Common myeloid progenitor, CD34-positive (primary cell): ENCODE measurements around the gene PAPPA2.

Experiments used
- CTCF ChIA-PET: fragments of 350-600 bp; sonication (Branson Sonifier 250); formaldehyde crosslinking; loops from one replicate; lab custom pipeline; 2021; ENCODE audit warnings: antibody characterized with exemption; lab: Charles Lee
- POLR2A ChIA-PET: fragments of 350-600 bp; sonication (Branson Sonifier 250); formaldehyde crosslinking; loops from one replicate; lab custom pipeline; 2021; ENCODE audit warnings: antibody characterized with exemption; lab: Charles Lee
- DNase-seq, 3 donors: peaks; one replicate each; pipeline versions ENCODE4 v3.0.0 to v3.0.0-alpha.2; 2013
- H3K27ac ChIP-seq, 2 experiments: 1 replicate in 1 of 2; 2 replicates in 1 of 2; pipeline ENCODE4 v1.7.0; 2013; ENCODE audit warnings: inconsistent platforms in 2 of 2, low read length in 2 of 2, mild to moderate bottlenecking in 2 of 2, low read depth in 1 of 2, moderate library complexity in 1 of 2; ENCODE audit not compliant: severe bottlenecking in 2 of 2, insufficient read depth in 1 of 2, poor library complexity in 1 of 2
- H3K27me3 ChIP-seq, 5 experiments: replicated peaks in 2 of 5; 1 replicate in 3 of 5; 2 replicates in 2 of 5; pipeline versions ENCODE4 v1.6.1 to v1.7.0; 2013; ENCODE audit warnings: low read length in 4 of 5, mild to moderate bottlenecking in 2 of 5, moderate library complexity in 2 of 5, inconsistent platforms in 1 of 5; ENCODE audit not compliant: insufficient read depth in 5 of 5, control insufficient read depth in 4 of 5
- H3K36me3 ChIP-seq, 4 experiments: 1 replicate in 2 of 4; 2 replicates in 2 of 4; pipeline versions ENCODE4 v1.6.1 to v1.7.0; 2013; ENCODE audit warnings: low read length in 3 of 4, control low read depth in 1 of 4, mild to moderate bottlenecking in 1 of 4; ENCODE audit not compliant: control insufficient read depth in 4 of 4, insufficient read depth in 4 of 4
- H3K4me1 ChIP-seq, 4 experiments: 1 replicate in 3 of 4; 2 replicates in 1 of 4; pipeline versions ENCODE4 v1.6.1 to v1.7.1; 2013; ENCODE audit warnings: low read length in 3 of 4, mild to moderate bottlenecking in 3 of 4, control low read depth in 1 of 4, inconsistent platforms in 1 of 4, moderate library complexity in 1 of 4; ENCODE audit not compliant: control insufficient read depth in 4 of 4, insufficient read depth in 4 of 4; ENCODE audit errors: control extremely low read depth in 1 of 4
- H3K4me3 ChIP-seq, 7 experiments: 1 replicate in 4 of 7; 2 replicates in 3 of 7; pipeline versions ENCODE4 v1.5.1 to v1.7.0; 2013; ENCODE audit warnings: mild to moderate bottlenecking in 7 of 7, low read length in 6 of 7, moderate library complexity in 6 of 7, inconsistent platforms in 2 of 7, low read depth in 2 of 7, control low read depth in 1 of 7; ENCODE audit not compliant: insufficient read depth in 4 of 7, control insufficient read depth in 1 of 7; ENCODE audit errors: extremely low read depth in 1 of 7
- H3K9me3 ChIP-seq, 5 experiments: 1 replicate in 4 of 5; 2 replicates in 1 of 5; pipeline versions ENCODE4 v1.6.1 to v1.7.1; 2013; ENCODE audit warnings: low read length in 4 of 5, mild to moderate bottlenecking in 2 of 5, inconsistent platforms in 1 of 5, low read depth in 1 of 5, moderate library complexity in 1 of 5; ENCODE audit not compliant: control insufficient read depth in 4 of 5, insufficient read depth in 2 of 5; ENCODE audit errors: control extremely low read depth in 1 of 5
- WGBS: methylation state at CpG from one replicate; pipeline ENCODE4 v1.1.5; 2013; ENCODE audit not compliant: insufficient coverage; 5-methylcytosine and 5-hydroxymethylcytosine counted together

The PAPPA2 gene

GRCh38 chr1:176551146-176551545 lies 88.2 kb downstream of the PAPPA2 start:
- WGBS = 76% methylated on average over 6 of the region's 6 CpGs
- Histone ChIP-seq H3K27me3 (peaks cover 0 to 44% (median 13%) of the 10 kb centered on the region in 5 experiments), H3K9me3 (no peaks in the 10 kb centered on the region), H3K36me3 (no peaks in the 10 kb centered on the region), H3K27ac (no peak overlapping the region), H3K4me3 (no peak overlapping the region), H3K4me1 (no peaks in the 10 kb centered on the region)
- CTCF ChIA-PET = interaction anchor here (3.7 kb wide), 1 partner anchor 8 kb away, joined by 29 read pairs; no protein-coding TSS in a partner anchor
- DNase-seq = no peak
- POLR2A ChIA-PET = no interaction called here

DNA sequence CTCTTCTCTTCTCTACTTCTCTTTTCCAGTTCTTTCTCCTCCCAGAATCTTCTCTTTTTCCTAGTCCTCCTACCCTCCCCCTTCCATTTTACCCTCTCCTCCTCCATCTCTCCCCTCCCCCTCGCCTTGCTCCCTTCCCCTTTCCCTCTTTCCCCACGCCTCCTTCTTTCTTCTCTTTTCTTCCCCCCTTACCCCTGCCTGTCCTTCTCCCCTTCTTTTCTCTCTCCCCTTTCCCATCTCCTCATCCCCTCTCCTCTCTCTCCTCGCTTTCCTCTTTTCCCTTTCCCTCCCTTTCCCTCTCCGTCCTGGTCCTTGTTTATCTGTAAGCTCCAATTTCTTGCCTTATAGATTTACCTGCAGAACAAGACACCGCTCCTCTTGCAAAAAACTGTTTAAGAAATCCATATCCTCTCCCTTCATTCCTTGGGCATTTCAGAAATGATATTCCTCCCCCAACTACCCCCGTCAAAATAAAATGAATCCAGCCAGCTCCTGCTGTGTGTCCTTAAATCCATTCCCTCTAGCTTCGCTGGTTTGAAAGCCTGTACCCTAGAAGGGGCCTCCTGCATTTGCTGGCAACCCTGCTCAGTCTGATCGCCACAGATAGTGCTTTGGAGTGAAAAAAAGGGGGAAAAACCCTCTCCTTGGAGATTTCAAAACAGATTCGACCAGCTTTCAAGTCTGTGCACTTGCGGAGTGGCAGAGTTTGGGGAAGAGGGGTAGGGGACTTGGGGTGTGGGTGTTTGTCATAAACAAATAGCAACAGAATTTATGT lies 89.4 kb downstream of the PAPPA2 start:
- ChIA-PET POLR2A (no interaction called here), CTCF (interaction anchor here (0.6 kb wide), 1 partner anchor 16 kb away, joined by 3 read pairs; no protein-coding TSS in a partner anchor)
- H3K36me3 ChIP-seq = no peaks in the 10 kb centered on the region

GRCh38 chr1:176552999-176553398 lies 90.0 kb downstream of the PAPPA2 start:
- CTCF ChIA-PET = interaction anchor here (0.6 kb wide), 1 partner anchor 17 kb away, joined by 3 read pairs; no protein-coding TSS in a partner anchor
- H3K4me3 ChIP-seq = no peak overlapping the region

More for the DNA sequence above, 89.4 kb downstream of the PAPPA2 start:
- no peak overlapping the region for H3K4me3 ChIP-seq
- H3K27me3 ChIP-seq = peaks cover 0 to 50% (median 13%) of the 10 kb centered on the region in 5 experiments
- no peaks in the 10 kb centered on the region for H3K9me3 ChIP-seq
- H3K4me1 ChIP-seq = no peaks in the 10 kb centered on the region
- H3K27ac ChIP-seq = no peak overlapping the region
- DNase-seq = no peak
- WGBS = 14% methylated on average over 7 of the region's 10 CpGs

DNA sequence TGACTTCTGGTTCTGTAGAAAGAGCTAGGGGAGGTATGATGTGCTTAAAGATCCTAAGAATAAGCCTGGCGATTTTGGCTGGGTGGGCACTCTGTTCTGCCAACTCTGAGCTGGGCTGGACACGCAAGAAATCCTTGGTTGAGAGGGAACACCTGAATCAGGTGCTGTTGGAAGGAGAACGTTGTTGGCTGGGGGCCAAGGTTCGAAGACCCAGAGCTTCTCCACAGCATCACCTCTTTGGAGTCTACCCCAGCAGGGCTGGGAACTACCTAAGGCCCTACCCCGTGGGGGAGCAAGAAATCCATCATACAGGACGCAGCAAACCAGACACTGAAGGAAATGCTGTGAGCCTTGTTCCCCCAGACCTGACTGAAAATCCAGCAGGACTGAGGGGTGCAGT lies 93.3 kb downstream of the PAPPA2 start:
- Histone ChIP-seq H3K4me1 (no peaks in the 10 kb centered on the region), H3K27me3 (peaks cover 0 to 50% (median 7%) of the 10 kb centered on the region in 5 experiments), H3K9me3 (no peaks in the 10 kb centered on the region), H3K4me3 (no peak overlapping the region), H3K27ac (no peak overlapping the region), H3K36me3 (no peaks in the 10 kb centered on the region)
- 93% methylated on average over 4 of the region's 6 CpGs for WGBS
- CTCF ChIA-PET = no interaction called here
- POLR2A ChIA-PET = no interaction called here
- no peak for DNase-seq

More at GRCh38 chr1:176552999-176553398, 90.0 kb downstream of the PAPPA2 start:
- Histone ChIP-seq H3K27me3 (peaks cover 0 to 50% (median 13%) of the 10 kb centered on the region in 5 experiments), H3K36me3 (no peaks in the 10 kb centered on the region), H3K4me1 (no peaks in the 10 kb centered on the region), H3K9me3 (no peaks in the 10 kb centered on the region), H3K27ac (no peak overlapping the region)
- no peak for DNase-seq
- WGBS = 3% methylated on average over 4 of the region's 7 CpGs
- POLR2A ChIA-PET = no interaction called here

DNA sequence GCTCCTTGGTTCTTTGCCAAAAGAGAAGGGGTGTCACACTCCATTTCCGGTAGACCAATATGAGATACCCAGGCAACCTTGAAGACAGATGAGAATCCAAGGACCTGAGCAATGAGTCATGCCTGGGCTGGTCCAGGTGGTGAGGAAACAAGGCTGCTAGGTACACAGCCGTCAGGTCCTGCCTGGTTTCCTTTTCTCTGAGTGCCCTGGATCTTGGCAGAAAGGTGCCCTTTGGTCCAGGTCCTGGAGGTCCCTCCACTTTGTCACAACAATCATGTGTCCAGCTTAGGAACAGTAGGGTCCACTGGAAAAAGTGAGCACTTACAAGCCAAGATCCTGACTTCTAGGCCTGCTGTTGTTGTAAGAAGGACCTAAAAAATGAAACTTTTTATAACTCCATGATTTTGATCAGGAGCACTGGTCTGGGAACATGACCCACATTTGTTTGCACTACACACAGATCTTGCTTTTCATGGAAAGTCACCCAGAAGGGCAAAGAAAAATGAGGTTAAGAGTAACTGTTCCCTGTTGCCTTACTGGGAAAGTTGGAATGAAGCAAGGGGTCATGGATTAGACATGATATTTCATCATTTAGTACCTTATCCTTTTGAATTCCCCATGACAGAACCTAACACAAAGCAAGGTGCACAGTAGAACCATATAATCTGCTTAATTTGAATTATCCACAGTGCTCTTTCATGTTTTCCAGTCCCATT lies 94.7 kb downstream of the PAPPA2 start:
- Histone ChIP-seq H3K9me3 (no peaks in the 10 kb centered on the region), H3K36me3 (no peaks in the 10 kb centered on the region), H3K4me1 (no peaks in the 10 kb centered on the region), H3K27ac (no peak overlapping the region), H3K4me3 (no peak overlapping the region), H3K27me3 (peaks cover 0 to 36% (median 5%) of the 10 kb centered on the region in 5 experiments)
- CTCF ChIA-PET = interaction anchor here (2.1 to 4.3 kb wide), 2 partner anchors 8 to 134 kb away, joined by 9 to 29 read pairs; no protein-coding TSS in a partner anchor
- DNase-seq = no peak
- POLR2A ChIA-PET = no interaction called here
- WGBS = 77% methylated on average over 2 of the region's 2 CpGs

DNA sequence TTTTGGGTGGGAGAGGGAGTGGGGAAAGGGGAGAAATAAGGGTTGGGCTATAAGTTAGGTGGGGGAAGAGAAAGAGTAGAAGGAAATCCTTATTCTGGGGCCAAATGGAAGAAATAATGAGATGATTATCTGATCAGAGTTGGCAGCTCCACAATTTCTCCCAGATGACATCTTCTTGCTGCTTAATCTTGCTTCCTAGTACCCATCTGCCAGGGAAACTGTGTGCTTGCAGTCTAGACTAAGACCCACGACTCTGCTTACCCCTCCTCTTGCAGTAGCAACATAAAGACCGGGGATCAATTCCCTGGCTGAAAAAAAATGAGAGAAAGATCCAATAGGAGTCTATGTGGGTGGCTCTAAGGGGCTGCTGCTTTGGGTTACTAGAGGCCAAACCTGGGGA lies 95.6 kb downstream of the PAPPA2 start:
- H3K27ac ChIP-seq = no peak overlapping the region
- H3K36me3 ChIP-seq = no peaks in the 10 kb centered on the region
- 52% methylated on average over 2 of the region's 2 CpGs for WGBS
- CTCF ChIA-PET = interaction anchor here (1.7 to 4.3 kb wide), 3 partner anchors 9 to 133 kb away, joined by 4 to 29 read pairs (median 9); no protein-coding TSS in a partner anchor
- no peak for DNase-seq
- no peak overlapping the region for H3K4me3 ChIP-seq
- POLR2A ChIA-PET = no interaction called here
- no peaks in the 10 kb centered on the region for H3K4me1 ChIP-seq
- H3K9me3 ChIP-seq = no peaks in the 10 kb centered on the region
- peaks cover 0 to 27% (median 3%) of the 10 kb centered on the region in 5 experiments for H3K27me3 ChIP-seq
